Ishikawa (cell line): ENCODE measurements around the gene STX4.

Experiments used
- CEBPB ChIP-seq: IDR thresholded peaks from 2 replicates; pipeline ENCODE4 v1.6.1; 2012
- CREB1 ChIP-seq: IDR thresholded peaks from 2 replicates; pipeline ENCODE4 v1.6.1; 2012; ENCODE audit warnings: low read depth
- EGR1 ChIP-seq: IDR thresholded peaks from 2 replicates; pipeline ENCODE4 v1.6.1; 2012
- EP300 ChIP-seq: IDR thresholded peaks from 2 replicates; pipeline ENCODE4 v1.6.1; 2012; ENCODE audit warnings: borderline replicate concordance
- FOXM1 ChIP-seq: IDR thresholded peaks from 2 replicates; pipeline ENCODE4 v1.6.1; 2012; ENCODE audit warnings: low read depth, borderline replicate concordance
- NFIC ChIP-seq: IDR thresholded peaks from 2 replicates; pipeline ENCODE4 v1.6.1; 2012
- RAD21 ChIP-seq: IDR thresholded peaks from 2 replicates; pipeline ENCODE4 v1.6.1; 2012; ENCODE audit warnings: low read depth
- REST ChIP-seq: IDR thresholded peaks from 2 replicates; pipeline ENCODE4 v1.6.1; 2012; ENCODE audit warnings: low read depth, mild to moderate bottlenecking
- TAF1 ChIP-seq: IDR thresholded peaks from 2 replicates; pipeline ENCODE4 v1.6.1; 2012; ENCODE audit warnings: low read depth, mild to moderate bottlenecking
- TCF12 ChIP-seq: IDR thresholded peaks from 2 replicates; pipeline ENCODE4 v1.6.1; 2012; ENCODE audit warnings: low read depth
- TEAD4 ChIP-seq: IDR thresholded peaks from 2 replicates; pipeline ENCODE4 v1.6.1; 2012
- USF1 ChIP-seq: IDR thresholded peaks from 2 replicates; pipeline ENCODE4 v1.6.1; 2012
- YY1 ChIP-seq: IDR thresholded peaks from 2 replicates; pipeline ENCODE4 v1.6.1; 2012; ENCODE audit warnings: low read depth
- ZBTB7A ChIP-seq: IDR thresholded peaks from 2 replicates; pipeline ENCODE4 v1.6.1; 2012; ENCODE audit warnings: low read depth
- TF ChIP-seq, protein P1 (sequence below): IDR thresholded peaks from 2 replicates; pipeline ENCODE4 v1.6.1; 2012

The STX4 gene

DNA sequence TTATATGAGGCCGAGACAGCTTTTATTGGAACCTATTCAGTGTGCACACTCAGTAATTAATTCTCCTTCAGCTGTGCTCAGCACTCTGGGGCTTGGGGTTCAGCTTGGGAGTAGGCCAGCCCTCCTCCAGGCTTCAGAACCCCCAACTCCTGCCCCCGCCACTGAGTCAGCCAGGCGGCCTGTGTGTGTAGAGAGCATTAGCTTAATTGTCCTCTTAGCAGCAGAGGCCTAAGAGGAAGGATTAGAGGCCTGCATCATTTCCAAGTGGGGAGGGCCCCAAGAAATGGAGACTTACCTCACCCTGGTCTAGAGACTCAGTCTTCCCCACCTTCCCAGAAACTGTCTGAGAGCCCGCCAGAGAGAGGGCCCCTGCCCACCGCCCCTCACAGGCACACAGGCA is 54.6 kb downstream of the STX4 start:
- TF ChIP-seq TCF12 (no peak), EGR1 (no peak), REST (no peak), RAD21 (no peak), TEAD4 (no peak)

GRCh38 chr16:31088459-31089183 is 55.3 kb downstream of the STX4 start, which contains the start of gene PRSS53:
Gene PRSS53, minus strand, starts transcription at chr16:31088943. Its CDS starts 134 bp downstream, at chr16:31088809.
- TF ChIP-seq CREB1 (no peak), ZBTB7A (no peak), USF1 (no peak), TAF1 (no peak), YY1 (no peak), REST (no peak), TEAD4 (no peak), FOXM1 (no peak), NFIC (no peak), TCF12 (no peak), EP300 (no peak), RAD21 (no peak), CEBPB (no peak), EGR1 (no peak)
- TF ChIP-seq, protein P1, sequence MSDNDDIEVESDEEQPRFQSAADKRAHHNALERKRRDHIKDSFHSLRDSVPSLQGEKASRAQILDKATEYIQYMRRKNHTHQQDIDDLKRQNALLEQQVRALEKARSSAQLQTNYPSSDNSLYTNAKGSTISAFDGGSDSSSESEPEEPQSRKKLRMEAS, result no peak

DNA sequence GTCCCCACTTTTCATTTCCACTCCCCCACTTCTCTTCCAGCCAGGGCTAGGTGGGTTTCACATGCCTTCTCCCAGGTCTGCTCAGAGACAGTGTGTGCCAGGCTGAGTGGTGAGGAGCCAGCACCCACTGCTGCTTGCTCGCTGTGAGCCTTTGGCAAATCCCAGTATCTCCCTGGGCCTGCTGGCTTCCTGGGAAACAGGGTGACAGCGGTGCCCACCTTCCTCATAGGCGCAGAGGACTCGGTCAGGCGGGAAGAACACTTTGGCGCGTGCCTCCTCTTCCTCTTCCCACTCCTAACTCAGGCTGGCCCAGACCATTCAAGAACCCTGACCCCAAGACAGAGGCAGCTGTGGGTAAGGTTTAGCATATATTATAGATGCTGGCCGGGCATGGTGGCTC is 55.8 kb downstream of the STX4 start:
- TF ChIP-seq TEAD4 (no peak), YY1 (no peak), TAF1 (no peak), CEBPB (no peak), REST (no peak), TCF12 (no peak), EP300 (no peak), EGR1 (no peak), NFIC (no peak), FOXM1 (no peak), RAD21 (no peak), ZBTB7A (no peak), CREB1 (no peak), USF1 (no peak)
- TF ChIP-seq, protein P1, result no peak
